Osteocyte (in vitro differentiated cells): Measurements from ENCODE around the gene MMD. TPM values are rescaled to one million over a fixed set of nuclear protein-coding genes. Genes with fewer than 3 reads are reported as not detected.

ENCODE experiments used
- DNase-seq: peaks from one replicate; pipeline ENCODE4 v3.0.0; 2021; ENCODE audit warnings: mixed read lengths; ENCODE audit not compliant: unreplicated experiment; ENCODE audit errors: extremely low spot score
- H3K27ac Mint-ChIP-seq: one replicate; pipeline ENCODE4 v1.8.0; 2021; ENCODE audit warnings: mild to moderate bottlenecking, mixed read lengths; ENCODE audit not compliant: unreplicated experiment
- H3K27me3 Mint-ChIP-seq: one replicate; pipeline ENCODE4 v1.8.0; 2021; ENCODE audit warnings: mixed read lengths; ENCODE audit not compliant: unreplicated experiment
- H3K36me3 Mint-ChIP-seq: one replicate; pipeline ENCODE4 v1.8.0; 2021; ENCODE audit warnings: mixed read lengths; ENCODE audit not compliant: unreplicated experiment
- H3K4me1 Mint-ChIP-seq: one replicate; pipeline ENCODE4 v1.8.0; 2021; ENCODE audit warnings: mixed read lengths; ENCODE audit not compliant: unreplicated experiment
- H3K4me3 Mint-ChIP-seq: one replicate; pipeline ENCODE4 v1.8.0; 2021; ENCODE audit warnings: mild to moderate bottlenecking, moderate library complexity, mixed read lengths; ENCODE audit not compliant: unreplicated experiment
- H3K9me3 Mint-ChIP-seq: one replicate; pipeline ENCODE4 v1.8.0; 2021; ENCODE audit warnings: mixed read lengths; ENCODE audit not compliant: unreplicated experiment
- total RNA-seq: library from RNA; stranded (reverse); gene quantifications from 2 replicates; pipeline ENCODE4 v1.2.1, GENCODE V29; 2021
- TF ChIP-seq, protein P1 (sequence below): fragments of 200-600 bp; sonication (generic); IDR thresholded peaks from 2 replicates; pipeline ENCODE4 v1.5.0; 2021; ENCODE audit warnings: antibody characterized with exemption, mild to moderate bottlenecking, moderate library complexity

Gene MMD
- total RNA-seq, 1 donor from 2014 or later, result 10.3 TPM

DNA sequence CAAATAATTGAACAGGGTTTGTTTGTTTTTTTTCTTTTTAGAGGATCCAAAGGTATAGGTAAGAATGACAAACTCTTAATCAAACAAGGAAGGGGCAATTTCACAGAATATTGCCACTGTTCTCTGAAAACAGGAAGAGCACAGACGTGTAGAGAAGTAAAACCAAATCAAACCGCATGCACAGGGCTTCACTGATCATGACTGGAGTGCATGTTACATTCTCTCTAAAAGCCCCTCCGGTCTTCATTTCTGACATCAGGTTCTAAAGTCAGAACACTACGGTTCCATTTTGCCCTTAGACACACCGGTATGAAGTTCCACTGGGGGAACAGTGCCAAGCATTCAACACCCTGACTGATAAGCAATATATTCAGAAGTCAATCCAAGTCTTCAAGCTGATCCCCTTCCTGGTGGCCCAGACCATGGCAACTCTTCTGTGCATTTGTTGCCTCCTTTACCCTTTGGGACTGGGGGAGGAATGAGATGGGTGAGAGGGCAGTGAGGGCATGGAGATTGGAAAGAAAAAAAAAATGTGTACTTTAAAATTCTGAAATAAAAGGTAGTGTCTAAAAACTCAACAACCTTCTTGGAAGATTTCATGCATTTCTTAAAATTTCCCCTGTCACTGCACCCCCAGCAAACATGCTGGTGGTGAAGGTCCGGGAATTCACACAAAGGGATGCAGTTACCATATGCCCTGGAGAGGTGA is 1.4 kb downstream of the MMD start:
- peaks cover 11% of the 10 kb centered on the region for H3K4me1 Mint-ChIP-seq
- peak overlapping the region; percentile 9 for H3K27ac Mint-ChIP-seq
- H3K4me3 Mint-ChIP-seq, result peak overlapping the region; percentile 84
- no peaks in the 10 kb centered on the region for H3K36me3 Mint-ChIP-seq
- H3K27me3 Mint-ChIP-seq, result peaks cover 14% of the 10 kb centered on the region
- H3K9me3 Mint-ChIP-seq, result peaks cover 3% of the 10 kb centered on the region
- DNase-seq, result no peak
- TF ChIP-seq, protein P1, sequence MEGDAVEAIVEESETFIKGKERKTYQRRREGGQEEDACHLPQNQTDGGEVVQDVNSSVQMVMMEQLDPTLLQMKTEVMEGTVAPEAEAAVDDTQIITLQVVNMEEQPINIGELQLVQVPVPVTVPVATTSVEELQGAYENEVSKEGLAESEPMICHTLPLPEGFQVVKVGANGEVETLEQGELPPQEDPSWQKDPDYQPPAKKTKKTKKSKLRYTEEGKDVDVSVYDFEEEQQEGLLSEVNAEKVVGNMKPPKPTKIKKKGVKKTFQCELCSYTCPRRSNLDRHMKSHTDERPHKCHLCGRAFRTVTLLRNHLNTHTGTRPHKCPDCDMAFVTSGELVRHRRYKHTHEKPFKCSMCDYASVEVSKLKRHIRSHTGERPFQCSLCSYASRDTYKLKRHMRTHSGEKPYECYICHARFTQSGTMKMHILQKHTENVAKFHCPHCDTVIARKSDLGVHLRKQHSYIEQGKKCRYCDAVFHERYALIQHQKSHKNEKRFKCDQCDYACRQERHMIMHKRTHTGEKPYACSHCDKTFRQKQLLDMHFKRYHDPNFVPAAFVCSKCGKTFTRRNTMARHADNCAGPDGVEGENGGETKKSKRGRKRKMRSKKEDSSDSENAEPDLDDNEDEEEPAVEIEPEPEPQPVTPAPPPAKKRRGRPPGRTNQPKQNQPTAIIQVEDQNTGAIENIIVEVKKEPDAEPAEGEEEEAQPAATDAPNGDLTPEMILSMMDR, result no peak

DNA sequence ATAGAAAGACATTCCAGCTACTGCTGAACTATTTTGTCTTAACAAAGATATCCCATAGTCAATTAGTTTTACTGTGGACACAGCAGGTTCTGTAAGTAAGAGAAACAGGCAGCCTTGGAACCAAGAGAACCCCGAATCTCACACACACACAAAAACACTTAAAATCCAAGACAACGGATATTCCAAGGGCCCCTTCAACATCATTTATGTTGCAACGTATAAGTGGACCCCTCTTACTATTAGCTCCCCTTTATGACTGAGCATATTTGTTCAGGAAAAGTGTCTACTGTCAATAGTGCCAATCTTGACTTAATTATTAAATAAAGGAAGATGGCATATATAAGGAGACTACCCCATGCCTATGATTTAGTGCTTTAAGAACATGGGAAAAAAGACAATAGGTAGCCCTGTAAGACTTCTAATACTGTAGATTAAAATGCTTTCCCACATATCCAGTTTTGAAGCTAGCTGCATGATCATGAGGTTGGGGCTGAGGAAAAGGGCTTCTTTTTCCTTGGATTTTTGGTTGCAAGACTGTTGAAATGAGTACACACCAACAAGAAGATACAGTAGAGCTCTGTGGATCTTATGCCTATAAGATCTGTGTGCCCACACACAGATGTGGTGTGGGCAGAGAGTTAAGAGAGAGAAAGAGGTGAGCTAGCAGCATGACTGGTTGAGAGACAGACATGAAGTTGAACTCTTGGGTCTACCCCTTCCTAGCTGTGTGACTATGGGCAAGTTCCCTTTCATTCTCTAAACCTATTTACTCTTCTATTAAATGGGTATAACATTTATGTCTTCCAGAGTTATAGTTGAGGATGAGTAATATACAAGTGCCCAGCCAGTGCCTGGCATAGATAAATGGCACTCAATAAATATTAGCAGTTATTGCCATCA is 3.0 kb downstream of the MMD start:
- Mint-ChIP-seq H3K27me3 (no peaks in the 10 kb centered on the region), H3K27ac (no peak overlapping the region), H3K36me3 (no peaks in the 10 kb centered on the region), H3K4me1 (peaks cover 11% of the 10 kb centered on the region), H3K4me3 (no peak overlapping the region), H3K9me3 (peaks cover 3% of the 10 kb centered on the region)
- DNase-seq, result no peak
- TF ChIP-seq, protein P1, result no peak

DNA sequence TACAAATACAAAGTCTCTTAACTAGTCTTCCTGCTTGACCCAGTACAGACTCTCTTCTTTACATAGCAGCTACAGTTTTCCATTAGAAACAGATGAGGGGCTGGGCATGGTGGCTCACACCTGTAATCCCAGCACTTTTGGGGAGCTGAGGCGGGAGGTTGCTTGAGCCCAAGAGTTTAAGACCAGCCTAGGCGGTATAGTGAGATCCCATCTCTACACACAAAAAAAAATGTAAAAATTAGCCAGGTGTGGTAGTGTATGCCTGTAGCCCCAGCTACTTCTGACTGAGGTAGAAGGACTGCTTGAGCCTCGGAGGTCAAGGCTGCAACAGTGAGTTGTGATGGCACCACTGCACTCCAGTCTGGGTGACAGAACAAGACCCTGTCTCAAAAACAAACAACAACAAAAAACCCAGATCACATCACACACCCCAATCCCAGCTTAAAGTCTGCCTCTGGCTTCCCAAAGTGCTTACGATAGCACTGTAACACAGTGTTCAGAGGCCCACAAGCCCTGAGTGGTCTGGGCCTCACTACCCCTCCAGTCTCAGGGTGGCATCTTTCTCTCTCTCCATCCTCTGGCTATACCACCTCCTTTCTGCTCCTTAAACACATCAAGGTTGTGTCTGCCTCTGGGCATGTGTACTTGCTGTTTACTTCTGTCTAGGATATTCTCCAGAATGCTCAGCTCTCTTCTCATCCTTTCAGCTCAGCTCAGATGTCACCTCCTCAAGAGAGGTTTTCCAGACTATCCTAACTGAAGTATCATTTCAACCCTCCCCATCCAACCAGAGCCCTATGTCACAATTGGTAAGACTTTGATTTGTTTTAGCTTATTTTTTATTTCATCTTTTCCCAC is 4.0 kb downstream of the MMD start:
- Mint-ChIP-seq H3K4me3 (no peak overlapping the region), H3K27ac (no peak overlapping the region), H3K9me3 (peaks cover 3% of the 10 kb centered on the region), H3K36me3 (no peaks in the 10 kb centered on the region), H3K4me1 (peaks cover 11% of the 10 kb centered on the region), H3K27me3 (no peaks in the 10 kb centered on the region)
- TF ChIP-seq, protein P1, result no peak
- DNase-seq, result no peak

DNA sequence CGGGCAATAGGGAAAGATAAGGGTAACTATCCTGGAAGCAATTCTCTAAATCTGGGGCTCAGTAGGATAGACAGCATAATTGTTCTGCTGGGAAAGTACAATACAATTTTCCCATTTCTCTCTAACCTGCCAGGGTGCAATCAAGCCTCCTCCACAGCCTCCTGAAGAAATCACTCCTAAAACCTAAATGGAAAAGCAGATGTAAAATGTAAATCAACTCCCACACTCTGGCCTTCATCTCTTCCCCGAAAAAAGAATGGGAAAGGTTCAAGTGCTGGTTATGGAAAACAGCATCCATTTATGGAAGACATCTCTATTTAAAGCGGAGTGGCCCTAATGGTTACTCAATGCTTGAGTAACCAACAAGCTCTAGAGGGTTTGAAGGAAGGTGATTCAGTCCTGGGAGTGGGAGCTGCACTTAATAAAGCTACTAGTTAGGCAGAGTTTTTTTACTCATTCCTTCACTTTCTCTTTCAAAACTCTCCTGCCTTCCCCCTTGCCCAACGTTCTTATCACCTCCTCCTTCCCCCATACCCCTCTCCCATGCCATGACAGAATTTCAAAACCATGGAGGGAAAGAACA is 5.1 kb downstream of the MMD start:
- H3K27me3 Mint-ChIP-seq, result no peaks in the 10 kb centered on the region
- no peak for DNase-seq
- no peak overlapping the region for H3K4me3 Mint-ChIP-seq

More for the DNA sequence above, 5.1 kb downstream of the MMD start:
- Mint-ChIP-seq H3K9me3 (peaks cover 3% of the 10 kb centered on the region), H3K4me1 (peaks cover 7% of the 10 kb centered on the region), H3K36me3 (peaks cover 2% of the 10 kb centered on the region), H3K27ac (no peak overlapping the region)
- TF ChIP-seq, protein P1, result no peak
